ENCODE data around the gene CAV1.

The CAV1 gene

GRCh38 chr7:116566666-116567065 is 41.8 kb downstream of the CAV1 start:
- Mint-ChIP-seq H3K27me3 (peaks cover 15 to 26% of the 10 kb centered on the region in 2 donors), H3K36me3 (no peaks in the 10 kb centered on the region), H3K27ac (no peak overlapping the region), H3K4me3 (no peak overlapping the region), H3K9me3 (peaks cover 7 to 9% of the 10 kb centered on the region in 2 donors), H3K4me1 (peaks cover 11 to 14% of the 10 kb centered on the region in 2 donors)
- DNase-seq: no peak
- no peak for ATAC-seq (replicated peaks)

- peaks cover 18 to 19% of the 10 kb centered on the region in 2 donors for H3K4me1 Mint-ChIP-seq
These were observed 44.9 kb downstream of the CAV1 start for GRCh38 chr7:116569737-116570136.

DNA sequence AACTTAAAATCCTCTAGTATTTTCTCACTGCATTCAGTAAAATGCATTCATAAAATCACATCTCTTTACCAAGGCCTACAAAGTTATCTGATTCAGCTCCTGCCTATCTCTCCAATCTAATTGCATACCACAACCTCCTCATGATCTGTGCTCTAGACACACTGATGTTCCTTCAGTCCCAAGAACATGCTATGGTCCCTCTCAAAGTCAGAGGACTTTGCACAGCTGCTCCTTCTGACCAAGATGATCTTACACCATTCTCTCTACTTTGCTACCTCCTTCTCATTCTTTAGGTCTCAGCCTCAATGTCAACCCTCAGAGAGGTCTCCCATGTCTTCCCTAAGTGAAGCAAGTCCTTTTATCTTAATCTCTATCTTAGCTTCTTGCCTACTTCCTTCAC is 45.5 kb downstream of the CAV1 start:
- Mint-ChIP-seq H3K4me3 (no peak overlapping the region), H3K4me1 (peaks cover 18 to 19% of the 10 kb centered on the region in 2 donors), H3K9me3 (no peaks in the 10 kb centered on the region), H3K36me3 (no peaks in the 10 kb centered on the region), H3K27me3 (peaks cover 9 to 18% of the 10 kb centered on the region in 2 donors), H3K27ac (no peak overlapping the region)
- DNase-seq (no peak), ATAC-seq (replicated peaks) (no peak)

More at GRCh38 chr7:116569737-116570136, 44.9 kb downstream of the CAV1 start:
- no peak overlapping the region for H3K4me3 Mint-ChIP-seq
- no peak overlapping the region for H3K27ac Mint-ChIP-seq
- peaks cover 15 to 22% of the 10 kb centered on the region in 2 donors for H3K27me3 Mint-ChIP-seq
- H3K9me3 Mint-ChIP-seq: no peaks in the 10 kb centered on the region
- DNase-seq (no peak), ATAC-seq (replicated peaks) (peak; percentile 66 to 76)
- H3K36me3 Mint-ChIP-seq: no peaks in the 10 kb centered on the region

GRCh38 chr7:116571037-116571436 is 46.2 kb downstream of the CAV1 start:
- no peak overlapping the region for H3K27ac Mint-ChIP-seq
- no peak for ATAC-seq (replicated peaks)
- no peak for DNase-seq

DNA sequence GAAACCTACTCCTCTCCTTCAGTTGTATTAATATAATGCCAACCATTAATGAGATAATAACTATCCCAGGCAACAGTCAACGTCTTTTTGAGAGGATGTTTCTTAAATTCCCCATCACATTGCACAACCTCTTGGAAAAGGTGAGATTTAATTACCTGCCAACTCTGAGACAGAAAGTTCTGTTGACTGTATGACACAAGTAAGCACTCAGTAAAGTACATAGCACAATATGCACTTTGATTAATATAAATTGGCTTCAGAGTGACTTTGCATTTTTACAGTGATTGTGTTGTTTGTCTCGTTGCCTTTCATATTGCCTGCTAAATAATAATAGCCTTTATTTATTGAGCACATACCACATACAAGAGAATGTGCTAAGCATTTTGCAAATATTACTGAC is 46.7 kb downstream of the CAV1 start:
- Mint-ChIP-seq H3K27me3 (peaks cover 9 to 18% of the 10 kb centered on the region in 2 donors), H3K9me3 (no peaks in the 10 kb centered on the region), H3K27ac (no peak overlapping the region), H3K4me1 (peaks cover 19 to 21% of the 10 kb centered on the region in 2 donors), H3K4me3 (no peak overlapping the region), H3K36me3 (no peaks in the 10 kb centered on the region)
- DNase-seq (no peak), ATAC-seq (replicated peaks) (no peak)

More at GRCh38 chr7:116571037-116571436, 46.2 kb downstream of the CAV1 start:
- Mint-ChIP-seq H3K4me3 (no peak overlapping the region), H3K4me1 (peaks cover 18 to 19% of the 10 kb centered on the region in 2 donors), H3K36me3 (no peaks in the 10 kb centered on the region), H3K9me3 (no peaks in the 10 kb centered on the region), H3K27me3 (peaks cover 9 to 18% of the 10 kb centered on the region in 2 donors)

DNA sequence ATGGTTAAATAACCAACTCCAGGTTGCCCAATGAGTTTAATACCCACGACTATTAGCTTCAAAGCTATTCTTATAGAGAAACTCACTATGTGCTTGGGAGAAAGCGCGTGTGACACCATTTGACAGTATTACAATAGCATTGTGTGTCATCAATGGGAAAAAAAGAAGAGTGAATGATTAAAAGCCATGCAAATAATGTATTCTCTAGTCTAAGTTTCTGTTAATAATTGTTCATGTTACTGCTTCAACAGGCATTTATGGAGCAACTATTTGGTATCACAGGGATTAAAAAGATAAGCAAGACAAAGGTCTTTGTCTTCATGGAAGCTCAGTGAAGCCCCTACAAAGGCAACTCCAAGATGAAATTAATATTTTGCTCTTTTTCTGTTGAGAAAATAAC is 47.2 kb downstream of the CAV1 start:
- peaks cover 19 to 26% of the 10 kb centered on the region in 2 donors for H3K4me1 Mint-ChIP-seq
- DNase-seq (no peak), ATAC-seq (replicated peaks) (no peak)
- no peaks in the 10 kb centered on the region for H3K9me3 Mint-ChIP-seq
- peaks cover 9 to 17% of the 10 kb centered on the region in 2 donors for H3K27me3 Mint-ChIP-seq
- no peaks in the 10 kb centered on the region for H3K36me3 Mint-ChIP-seq
- no peak overlapping the region for H3K4me3 Mint-ChIP-seq
- no peak overlapping the region for H3K27ac Mint-ChIP-seq

DNA sequence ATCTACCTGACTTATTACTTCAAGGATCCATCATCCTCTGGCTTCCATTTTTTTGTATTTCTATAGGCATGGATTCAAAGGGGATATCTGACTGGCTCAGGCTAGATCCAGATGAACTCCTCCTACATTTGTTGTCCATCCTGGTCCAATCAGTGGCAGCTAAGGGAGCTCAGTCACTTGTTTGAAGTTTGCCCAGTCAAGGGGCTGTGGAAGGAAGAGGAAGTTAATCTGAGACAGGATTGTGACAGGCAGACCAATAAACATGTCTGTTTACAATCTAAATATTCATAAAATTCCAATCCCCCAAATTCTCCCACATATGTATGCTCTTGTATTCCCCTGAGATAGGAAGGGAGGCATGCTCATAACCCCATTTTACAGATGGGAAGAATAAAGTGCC is 48.7 kb downstream of the CAV1 start:
- Mint-ChIP-seq H3K27me3 (peaks cover 9 to 19% of the 10 kb centered on the region in 2 donors), H3K4me1 (peaks cover 21 to 28% of the 10 kb centered on the region in 2 donors), H3K4me3 (no peak overlapping the region), H3K9me3 (no peaks in the 10 kb centered on the region), H3K27ac (no peak overlapping the region), H3K36me3 (no peaks in the 10 kb centered on the region)
- DNase-seq (no peak), ATAC-seq (replicated peaks) (no peak)

DNA sequence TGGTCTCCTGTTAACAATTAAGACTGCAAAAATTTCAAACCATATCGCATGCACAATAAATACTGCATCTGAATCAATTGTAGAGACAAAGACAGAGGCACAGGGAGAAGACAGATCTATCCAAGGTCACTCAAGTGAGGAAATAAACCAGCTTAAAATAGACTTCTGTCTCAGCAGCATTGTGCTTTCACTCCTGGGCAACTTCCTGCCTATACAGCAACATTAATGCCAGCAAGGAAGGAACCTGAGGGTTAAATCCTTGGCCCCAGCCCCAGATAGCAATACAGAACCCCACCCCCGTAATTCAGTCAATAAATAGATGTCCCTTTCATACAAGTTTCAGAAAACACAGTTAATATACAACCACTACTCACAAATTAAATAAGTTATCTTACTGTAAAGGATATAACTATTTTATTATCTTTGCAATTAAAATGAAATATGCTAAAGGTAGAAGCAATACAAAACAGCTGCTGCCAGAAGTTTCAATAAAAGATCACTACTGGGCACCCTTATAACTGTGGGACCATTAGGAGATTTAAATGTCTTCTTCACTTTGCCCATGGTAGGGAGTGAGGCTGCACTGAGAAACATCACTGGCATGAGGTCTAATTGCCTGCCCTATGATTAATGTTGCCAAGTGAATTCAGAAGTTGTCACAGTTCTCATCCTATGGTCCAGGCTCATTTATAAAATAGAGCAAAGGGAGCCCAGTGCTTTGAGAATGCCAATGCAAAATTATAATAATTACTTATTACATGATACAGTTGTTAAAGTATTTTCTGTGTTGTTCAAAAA is 49.4 kb downstream of the CAV1 start:
- Mint-ChIP-seq H3K4me1 (peaks cover 21 to 28% of the 10 kb centered on the region in 2 donors), H3K27me3 (peaks cover 9 to 19% of the 10 kb centered on the region in 2 donors), H3K9me3 (no peaks in the 10 kb centered on the region), H3K27ac (no peak overlapping the region), H3K36me3 (no peaks in the 10 kb centered on the region), H3K4me3 (no peak overlapping the region)
- no peak for ATAC-seq (replicated peaks)
- DNase-seq: no peak

GRCh38 chr7:116575853-116576252 is 51.0 kb downstream of the CAV1 start:
- Mint-ChIP-seq H3K36me3 (no peaks in the 10 kb centered on the region), H3K4me1 (peaks cover 13 to 22% of the 10 kb centered on the region in 2 donors), H3K9me3 (no peaks in the 10 kb centered on the region), H3K27ac (no peak overlapping the region), H3K4me3 (no peak overlapping the region), H3K27me3 (peaks cover 0 to 5% of the 10 kb centered on the region in 2 donors)
- no peak for ATAC-seq (replicated peaks)
- DNase-seq: no peak

DNA sequence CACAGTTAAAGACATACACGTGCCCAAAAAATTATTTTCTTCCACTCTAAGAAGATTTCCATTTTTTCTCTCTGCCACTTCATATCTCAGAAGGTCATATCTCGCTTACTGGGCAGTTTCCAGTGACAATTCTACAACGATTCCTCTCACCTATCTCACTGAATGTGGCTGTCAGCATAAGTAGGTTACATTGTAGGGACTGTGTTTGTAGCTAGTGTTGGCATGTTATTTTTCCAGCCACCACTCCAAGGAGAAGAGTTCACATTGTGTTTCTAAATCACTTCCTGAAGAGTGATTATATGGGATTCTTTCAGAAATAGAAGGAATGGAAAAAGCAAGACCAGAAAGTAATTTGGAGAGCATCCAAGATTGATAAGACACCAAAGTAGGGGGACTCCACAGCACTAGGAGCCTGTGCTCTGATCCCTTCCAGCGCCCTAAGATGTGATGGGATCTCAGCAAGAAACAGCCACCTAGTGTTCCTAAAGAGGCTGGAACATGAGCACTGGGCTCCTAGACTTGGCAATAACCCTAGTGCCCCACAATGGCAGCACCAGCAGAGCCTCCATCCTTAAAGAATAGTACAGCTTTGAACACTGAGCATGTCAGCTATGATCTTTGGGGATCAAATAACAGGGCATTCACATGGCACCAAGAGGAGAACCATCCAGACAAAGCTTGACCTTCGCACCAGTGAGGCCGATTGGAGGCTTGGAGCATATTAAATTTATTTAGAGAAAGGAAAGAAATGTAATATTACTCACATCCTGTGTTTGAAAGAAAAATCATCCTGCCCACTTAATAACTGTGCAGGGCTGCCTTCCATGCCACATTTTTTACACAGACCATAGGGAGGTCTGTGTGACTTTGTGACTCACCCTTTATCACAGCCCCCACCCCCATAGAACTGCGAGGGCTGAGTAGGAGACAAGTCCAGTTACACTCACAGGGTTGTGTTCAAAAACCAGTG is 51.8 kb downstream of the CAV1 start:
- peaks cover 0 to 5% of the 10 kb centered on the region in 2 donors for H3K27me3 Mint-ChIP-seq
- H3K9me3 Mint-ChIP-seq: no peaks in the 10 kb centered on the region
- H3K36me3 Mint-ChIP-seq: no peaks in the 10 kb centered on the region
- H3K4me1 Mint-ChIP-seq: peaks cover 13 to 22% of the 10 kb centered on the region in 2 donors
- no peak for ATAC-seq (replicated peaks)
- no peak overlapping the region for H3K4me3 Mint-ChIP-seq
- DNase-seq: no peak
- H3K27ac Mint-ChIP-seq: no peak overlapping the region

- Mint-ChIP-seq H3K4me1 (peaks cover 13 to 22% of the 10 kb centered on the region in 2 donors), H3K9me3 (no peaks in the 10 kb centered on the region)
- DNase-seq: no peak
These were observed 52.6 kb downstream of the CAV1 start for GRCh38 chr7:116577320-116577871.

GRCh38 chr7:116578526-116578925 is 53.7 kb downstream of the CAV1 start:
- DNase-seq: no peak
- H3K4me1 Mint-ChIP-seq: peaks cover 16 to 29% of the 10 kb centered on the region in 2 donors

More at GRCh38 chr7:116577320-116577871, 52.6 kb downstream of the CAV1 start:
- H3K27ac Mint-ChIP-seq: no peak overlapping the region
- H3K36me3 Mint-ChIP-seq: no peaks in the 10 kb centered on the region
- peaks cover 0 to 5% of the 10 kb centered on the region in 2 donors for H3K27me3 Mint-ChIP-seq
- ATAC-seq (replicated peaks): peak in 1 of 2 donors; percentile 27
- no peak overlapping the region for H3K4me3 Mint-ChIP-seq

DNA sequence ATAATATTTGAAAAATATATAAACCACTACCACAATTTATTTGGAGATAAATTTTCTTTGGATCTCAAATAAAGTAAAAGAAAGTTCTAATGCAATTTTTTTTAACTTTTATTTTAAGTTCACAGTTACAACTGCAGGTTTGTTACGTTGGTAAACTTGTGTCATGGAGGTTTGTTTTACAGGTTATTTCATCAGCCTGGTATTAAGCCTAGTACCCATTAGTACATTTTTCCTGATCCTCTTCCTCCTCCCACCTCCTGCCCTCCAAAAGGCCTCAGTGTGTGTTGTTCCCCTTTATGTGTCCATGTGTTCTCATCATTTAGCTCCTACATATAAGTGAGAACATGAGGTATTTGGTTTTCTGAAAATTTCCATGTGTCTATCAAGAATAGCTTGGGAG is 54.5 kb downstream of the CAV1 start:
- ATAC-seq (replicated peaks) (no peak), DNase-seq (no peak)
- Mint-ChIP-seq H3K9me3 (no peaks in the 10 kb centered on the region), H3K27me3 (peaks cover 0 to 5% of the 10 kb centered on the region in 2 donors), H3K36me3 (no peaks in the 10 kb centered on the region), H3K4me3 (no peak overlapping the region), H3K27ac (no peak overlapping the region), H3K4me1 (peaks cover 14 to 29% of the 10 kb centered on the region in 2 donors)

More at GRCh38 chr7:116578526-116578925, 53.7 kb downstream of the CAV1 start:
- no peaks in the 10 kb centered on the region for H3K9me3 Mint-ChIP-seq
- peaks cover 0 to 5% of the 10 kb centered on the region in 2 donors for H3K27me3 Mint-ChIP-seq
- no peaks in the 10 kb centered on the region for H3K36me3 Mint-ChIP-seq
- no peak overlapping the region for H3K27ac Mint-ChIP-seq
- no peak for ATAC-seq (replicated peaks)
- no peak overlapping the region for H3K4me3 Mint-ChIP-seq

- Mint-ChIP-seq H3K4me3 (no peak overlapping the region), H3K27me3 (peaks cover 0 to 5% of the 10 kb centered on the region in 2 donors), H3K9me3 (no peaks in the 10 kb centered on the region), H3K27ac (no peak overlapping the region), H3K36me3 (no peaks in the 10 kb centered on the region), H3K4me1 (peaks cover 14 to 29% of the 10 kb centered on the region in 2 donors)
- DNase-seq: no peak
- ATAC-seq (replicated peaks): no peak
These were observed 55.0 kb downstream of the CAV1 start for GRCh38 chr7:116579835-116580234.
